ENCODE results near the gene GPBP1. TPM values are rescaled to one million over a fixed set of nuclear protein-coding genes. Genes with fewer than 3 reads are reported as not detected.
A peak's percentile ranks its signal among the peaks of the same experiment; 100 is the strongest.

Gene GPBP1
- total and polyA plus RNA-seq, 2 experiments from 2014 or later, result 38.1 to 41.7 TPM

GRCh38 chr5:57291894-57292293 lies 118.0 kb downstream of the GPBP1 start:
- H2AFZ ChIP-seq, result no peak overlapping the region
- H3K4me2 ChIP-seq (ENCODE audit: unreplicated experiment), result no peak overlapping the region
- H3K79me2 ChIP-seq (ENCODE audit: insufficient read depth), result no peaks in the 10 kb centered on the region
- no peaks in the 10 kb centered on the region for H3K4me1 ChIP-seq (ENCODE audit: insufficient read depth)
- H3K9me3 ChIP-seq (ENCODE audit: low read depth), result no peaks in the 10 kb centered on the region
- TF ChIP-seq EZH2 (IDR thresholded peaks at IDR 0.05; ENCODE audit: insufficient read depth, poor library complexity, severe bottlenecking) (no peak), EZH2phosphoT487 (IDR thresholded peaks at IDR 0.05; ENCODE audit: insufficient read depth, low read depth) (no peak)
- no peak for DNase-seq
- H3K27me3 ChIP-seq (replicated peaks; ENCODE audit: insufficient read depth), result no peaks in the 10 kb centered on the region; the same call in 1 of the 2 replicates
- no peaks in the 10 kb centered on the region for H3K9me2 ChIP-seq (ENCODE audit: insufficient read depth)
- H3K9ac ChIP-seq, result no peak overlapping the region
- H3F3A ChIP-seq (ENCODE audit: insufficient read depth), result no peaks in the 10 kb centered on the region
- no peaks in the 10 kb centered on the region for H3K36me3 ChIP-seq (ENCODE audit: low read depth)
- WGBS, 2 experiments (ENCODE audit: low coverage in 1 of 2, low lambda C conversion rate in 2 of 2, missing lambda C conversion rate in 2 of 2), result 85 to 93% methylated on average over 4 of the region's 4 CpGs
- H3K27ac ChIP-seq, result no peak overlapping the region
- H4K20me1 ChIP-seq (ENCODE audit: insufficient read depth), result no peaks in the 10 kb centered on the region
- in situ Hi-C loops (cut with MboI), result loop anchor here (10.0 kb wide), 1 partner anchor 493 kb away; no protein-coding TSS in a partner anchor
- H3K4me3 ChIP-seq, result no peak overlapping the region

GRCh38 chr5:57292336-57292735 lies 118.5 kb downstream of the GPBP1 start:
- H3K4me3 ChIP-seq, result no peak overlapping the region
- no peaks in the 10 kb centered on the region for H3K9me2 ChIP-seq (ENCODE audit: insufficient read depth)
- H3K36me3 ChIP-seq (ENCODE audit: low read depth), result no peaks in the 10 kb centered on the region
- no peak overlapping the region for H3K9ac ChIP-seq
- no peak overlapping the region for H2AFZ ChIP-seq
- in situ Hi-C loops (cut with MboI), result loop anchor here (10.0 kb wide), 1 partner anchor 492 kb away; no protein-coding TSS in a partner anchor
- 79 to 84% methylated on average over 6 of the region's 6 CpGs for WGBS, 2 experiments (ENCODE audit: low coverage in 1 of 2, low lambda C conversion rate in 2 of 2, missing lambda C conversion rate in 2 of 2)
- H4K20me1 ChIP-seq (ENCODE audit: insufficient read depth), result no peaks in the 10 kb centered on the region
- TF ChIP-seq EZH2 (IDR thresholded peaks at IDR 0.05; ENCODE audit: insufficient read depth, poor library complexity, severe bottlenecking) (no peak), EZH2phosphoT487 (IDR thresholded peaks at IDR 0.05; ENCODE audit: insufficient read depth, low read depth) (no peak)
- H3F3A ChIP-seq (ENCODE audit: insufficient read depth), result no peaks in the 10 kb centered on the region
- H3K4me1 ChIP-seq (ENCODE audit: insufficient read depth), result no peaks in the 10 kb centered on the region
- no peaks in the 10 kb centered on the region for H3K9me3 ChIP-seq (ENCODE audit: low read depth)
- H3K27me3 ChIP-seq (replicated peaks; ENCODE audit: insufficient read depth), result no peaks in the 10 kb centered on the region; the same call in 1 of the 2 replicates
- H3K4me2 ChIP-seq (ENCODE audit: unreplicated experiment), result no peak overlapping the region
- no peaks in the 10 kb centered on the region for H3K79me2 ChIP-seq (ENCODE audit: insufficient read depth)
- DNase-seq, result no peak
- H3K27ac ChIP-seq, result no peak overlapping the region

- peak overlapping the region; percentile 45 for H3K9ac ChIP-seq
- in situ Hi-C loops (cut with MboI), result loop anchor here (5.0 to 10.0 kb wide), 2 partner anchors 486 to 1164 kb away; partner anchors contain the start of gene PLK2
- peak overlapping the region; percentile 12; the same call in 1 of the 2 replicates for H3K27ac ChIP-seq
Measured at GRCh38 chr5:57298295-57298984, 124.6 kb downstream of the GPBP1 start.

GRCh38 chr5:57298985-57299491 lies 125.2 kb downstream of the GPBP1 start:
- in situ Hi-C loops (cut with MboI), result loop anchor here (5.0 to 10.0 kb wide), 2 partner anchors 486 to 1163 kb away; partner anchors contain the start of gene PLK2
- Histone ChIP-seq H3K4me2 (ENCODE audit: unreplicated experiment) (peak overlapping the region; percentile 56), H3K4me3 (peak overlapping the region; percentile 11; the same call in 1 of the 2 replicates), H3F3A (ENCODE audit: insufficient read depth) (peaks cover 4% of the 10 kb centered on the region; the same call in 1 of the 2 replicates), H3K9ac (peak overlapping the region; percentile 45), H3K4me1 (ENCODE audit: insufficient read depth) (peaks cover 14% of the 10 kb centered on the region), H3K27me3 (replicated peaks; ENCODE audit: insufficient read depth) (no peaks in the 10 kb centered on the region), H3K27ac (0 out of 2 replicates have a peak overlapping the region, but pooled peaks have one; percentile 12), H3K36me3 (ENCODE audit: low read depth) (no peaks in the 10 kb centered on the region), H2AFZ (peak overlapping the region; percentile 72), H3K79me2 (ENCODE audit: insufficient read depth) (no peaks in the 10 kb centered on the region), H3K9me3 (ENCODE audit: low read depth) (no peaks in the 10 kb centered on the region), H3K9me2 (ENCODE audit: insufficient read depth) (no peaks in the 10 kb centered on the region), H4K20me1 (ENCODE audit: insufficient read depth) (no peaks in the 10 kb centered on the region)
- TF ChIP-seq EZH2 (IDR thresholded peaks at IDR 0.05; ENCODE audit: insufficient read depth, poor library complexity, severe bottlenecking), result no peak
- no peak for TF ChIP-seq EZH2phosphoT487 (IDR thresholded peaks at IDR 0.05; ENCODE audit: insufficient read depth, low read depth)
- DNase-seq, result peak; percentile 87
- whole genome bisulfite sequencing, 2 experiments (ENCODE audit: low coverage in 1 of 2, low lambda C conversion rate in 2 of 2, missing lambda C conversion rate in 2 of 2), result 28% methylated on average over 15 of the region's 15 CpGs

More at GRCh38 chr5:57298295-57298984, 124.6 kb downstream of the GPBP1 start:
- no peaks in the 10 kb centered on the region for H3K9me2 ChIP-seq (ENCODE audit: insufficient read depth)
- peak overlapping the region; percentile 72 for H2AFZ ChIP-seq
- H3K79me2 ChIP-seq (ENCODE audit: insufficient read depth), result no peaks in the 10 kb centered on the region
- peaks cover 4% of the 10 kb centered on the region; the same call in 1 of the 2 replicates for H3F3A ChIP-seq (ENCODE audit: insufficient read depth)
- H3K9me3 ChIP-seq (ENCODE audit: low read depth), result no peaks in the 10 kb centered on the region
- H4K20me1 ChIP-seq (ENCODE audit: insufficient read depth), result no peaks in the 10 kb centered on the region
- 0 out of 2 replicates have a peak overlapping the region, but pooled peaks have one; percentile 11 for H3K4me3 ChIP-seq
- 16 to 18% methylated on average over 6 of the region's 6 CpGs for WGBS, 2 experiments (ENCODE audit: low coverage in 1 of 2, low lambda C conversion rate in 2 of 2, missing lambda C conversion rate in 2 of 2)
- H3K4me1 ChIP-seq (ENCODE audit: insufficient read depth), result peaks cover 14% of the 10 kb centered on the region
- TF ChIP-seq EZH2 (IDR thresholded peaks at IDR 0.05; ENCODE audit: insufficient read depth, poor library complexity, severe bottlenecking), result no peak
- TF ChIP-seq EZH2phosphoT487 (IDR thresholded peaks at IDR 0.05; ENCODE audit: insufficient read depth, low read depth), result no peak
- peak overlapping the region; percentile 56 for H3K4me2 ChIP-seq (ENCODE audit: unreplicated experiment)
- H3K36me3 ChIP-seq (ENCODE audit: low read depth), result no peaks in the 10 kb centered on the region
- DNase-seq, result peak; percentile 90
- H3K27me3 ChIP-seq (replicated peaks; ENCODE audit: insufficient read depth), result no peaks in the 10 kb centered on the region

Measured in GM23248 (cell line).